Fibroblast of lung (primary cell): ENCODE data around the gene KRT27. TPM values are rescaled to one million over a fixed set of nuclear protein-coding genes. Genes with fewer than 3 reads are reported as not detected.

Source experiments
- DNase-seq, 2 donors: peaks; one replicate each; pipeline versions ENCODE4 v3.0.0 to v3.0.0-alpha.2; 2010; ENCODE audit warnings: low read depth in 2 of 2
- H2AFZ ChIP-seq: 2 replicates; pipeline ENCODE4 v1.5.1; 2012; ENCODE audit warnings: low read length, control low read depth, inconsistent platforms
- H3K27ac ChIP-seq: 2 replicates; pipeline ENCODE4 v1.5.1; 2011; ENCODE audit warnings: low read length, control low read depth; ENCODE audit not compliant: insufficient read depth
- H3K27me3 ChIP-seq: 2 replicates; pipeline ENCODE4 v1.5.1; 2011; ENCODE audit warnings: mild to moderate bottlenecking, low read length; ENCODE audit not compliant: control insufficient read depth, insufficient read depth
- H3K36me3 ChIP-seq: 2 replicates; pipeline ENCODE4 v1.5.1; 2011; ENCODE audit warnings: low read length; ENCODE audit not compliant: control insufficient read depth, insufficient read depth
- H3K4me1 ChIP-seq: 2 replicates; pipeline ENCODE4 v1.5.1; 2011; ENCODE audit warnings: low read length; ENCODE audit not compliant: control insufficient read depth, insufficient read depth; ENCODE audit errors: extremely low read depth
- H3K4me2 ChIP-seq: 2 replicates; pipeline ENCODE4 v1.5.1; 2011; ENCODE audit warnings: low read length, control low read depth; ENCODE audit not compliant: insufficient read depth; ENCODE audit errors: extremely low read depth
- H3K4me3 ChIP-seq, 4 experiments: fragments of 200-600 bp in 1 of 4; sonication (generic) in 1 of 4; replicated peaks in 1 of 4; 2 replicates each; pipeline ENCODE4 v1.5.1; 2011 to 2016; ENCODE audit warnings: low read length in 4 of 4, low read depth in 3 of 4, mild to moderate bottlenecking in 3 of 4, control low read depth in 2 of 4, inconsistent platforms in 1 of 4, mixed read lengths in 1 of 4; ENCODE audit not compliant: insufficient read depth in 1 of 4; ENCODE audit errors: control extremely low read depth in 1 of 4
- H3K79me2 ChIP-seq: 2 replicates; pipeline ENCODE4 v1.5.1; 2012; ENCODE audit warnings: mild to moderate bottlenecking, low read length, inconsistent platforms; ENCODE audit not compliant: control insufficient read depth, insufficient read depth
- H3K9ac ChIP-seq: 2 replicates; pipeline ENCODE4 v1.5.1; 2011; ENCODE audit warnings: mild to moderate bottlenecking, low read length, control low read depth; ENCODE audit not compliant: insufficient read depth
- H3K9me3 ChIP-seq: 2 replicates; pipeline ENCODE4 v1.5.1; 2012; ENCODE audit warnings: low read depth, low read length; ENCODE audit not compliant: control insufficient read depth, insufficient read depth
- H4K20me1 ChIP-seq: 2 replicates; pipeline ENCODE4 v1.5.1; 2011; ENCODE audit warnings: low read length; ENCODE audit not compliant: control insufficient read depth, insufficient read depth; ENCODE audit errors: extremely low read depth
- EZH2 ChIP-seq: IDR thresholded peaks from 2 replicates; pipeline ENCODE4 v1.5.1; 2012; ENCODE audit warnings: low read length, control low read depth, mild to moderate bottlenecking; ENCODE audit errors: missing control alignments
- polyA plus RNA-seq, 2 donors: library from polyadenylated mRNA; depleted of rRNA in 1 of 2; stranded (reverse) in 1 of 2; unstranded in 1 of 2; fragments of >200 nt; gene quantifications; 2 replicates each; pipeline ENCODE4 v1.2.1, GENCODE V29; 2011 to 2012; ENCODE audit warnings: missing spikeins in 1 of 2
- total RNA-seq: library from RNA; depleted of rRNA; stranded (reverse); fragments of >200 nt; gene quantifications from 2 replicates; pipeline ENCODE4 v1.2.1, GENCODE V29; 2014
- TF ChIP-seq, protein P1 (sequence below), 2 donors: IDR thresholded peaks in 1 of 2; conservative IDR thresholded peaks in 1 of 2; 1 replicate in 1 of 2; 2 replicates in 1 of 2; pipeline ENCODE4 v1.5.1; 2011 to 2012; ENCODE audit warnings: low read length in 2 of 2, control low read depth in 1 of 2, inconsistent platforms in 1 of 2, low read depth in 1 of 2, mild to moderate bottlenecking in 1 of 2

The KRT27 gene
- total and polyA plus RNA-seq, 2 donors (not counting 1 experiment from before 2014, with no cell fraction given) = not detected

DNA sequence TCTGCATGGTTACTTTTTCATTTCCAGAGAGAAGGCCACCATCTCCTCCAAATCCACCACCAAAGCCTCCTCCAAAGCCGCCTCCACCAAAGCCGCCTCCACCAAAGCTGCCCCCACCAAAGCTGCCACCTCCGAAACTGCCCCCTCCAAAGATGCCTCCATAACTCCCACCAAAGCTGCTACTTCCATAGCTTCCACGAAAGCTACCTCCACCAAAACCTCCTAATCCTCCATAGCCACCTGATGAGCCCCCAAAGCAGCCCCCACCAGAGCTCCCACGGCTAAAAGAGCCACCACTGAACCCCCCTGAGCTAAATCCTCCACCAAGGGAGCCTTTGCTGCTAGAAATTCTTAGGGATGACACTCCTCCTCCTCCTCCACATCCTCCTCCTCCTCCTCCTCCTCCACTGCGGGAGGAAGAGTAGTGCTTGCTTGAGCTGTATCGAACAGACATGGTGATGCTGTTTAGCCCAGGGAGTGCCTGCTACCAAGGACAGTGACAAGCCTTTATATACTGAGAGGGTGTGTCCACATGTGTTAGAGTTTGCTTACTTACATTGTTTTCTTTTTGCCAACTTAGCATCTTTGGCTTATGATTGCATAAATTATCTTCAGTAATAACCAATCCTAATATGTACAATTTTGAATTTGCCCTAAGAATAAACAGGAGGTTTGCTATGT lies 39.9 kb upstream of the KRT27 start, which contains the start of gene KRT10:
TSS of gene KRT10 (minus strand) at position 483 of the 681 bp plus-strand sequence. CDS start at position 454, 29 bp downstream.
- Histone ChIP-seq H3K4me2 (no peak within 1 kb of the TSS), H3K27ac (no peak within 1 kb of the TSS), H3K79me2 (peaks cover 3% of the 10 kb centered on the region), H4K20me1 (no peaks in the 10 kb centered on the region), H3K9me3 (no peaks in the 10 kb centered on the region), H3K9ac (no peak within 1 kb of the TSS), H3K36me3 (no peaks in the 10 kb centered on the region), H3K4me1 (no peaks in the 10 kb centered on the region), H3K4me3 (no peak within 1 kb of the TSS), H2AFZ (no peak within 1 kb of the TSS), H3K27me3 (no peaks in the 10 kb centered on the region)
- TF ChIP-seq EZH2 = no peak
- TF ChIP-seq, protein P1, sequence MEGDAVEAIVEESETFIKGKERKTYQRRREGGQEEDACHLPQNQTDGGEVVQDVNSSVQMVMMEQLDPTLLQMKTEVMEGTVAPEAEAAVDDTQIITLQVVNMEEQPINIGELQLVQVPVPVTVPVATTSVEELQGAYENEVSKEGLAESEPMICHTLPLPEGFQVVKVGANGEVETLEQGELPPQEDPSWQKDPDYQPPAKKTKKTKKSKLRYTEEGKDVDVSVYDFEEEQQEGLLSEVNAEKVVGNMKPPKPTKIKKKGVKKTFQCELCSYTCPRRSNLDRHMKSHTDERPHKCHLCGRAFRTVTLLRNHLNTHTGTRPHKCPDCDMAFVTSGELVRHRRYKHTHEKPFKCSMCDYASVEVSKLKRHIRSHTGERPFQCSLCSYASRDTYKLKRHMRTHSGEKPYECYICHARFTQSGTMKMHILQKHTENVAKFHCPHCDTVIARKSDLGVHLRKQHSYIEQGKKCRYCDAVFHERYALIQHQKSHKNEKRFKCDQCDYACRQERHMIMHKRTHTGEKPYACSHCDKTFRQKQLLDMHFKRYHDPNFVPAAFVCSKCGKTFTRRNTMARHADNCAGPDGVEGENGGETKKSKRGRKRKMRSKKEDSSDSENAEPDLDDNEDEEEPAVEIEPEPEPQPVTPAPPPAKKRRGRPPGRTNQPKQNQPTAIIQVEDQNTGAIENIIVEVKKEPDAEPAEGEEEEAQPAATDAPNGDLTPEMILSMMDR (conservative IDR thresholded peaks at IDR 0.05 in 1 of 2, IDR thresholded peaks at IDR 0.05 in 1 of 2; ENCODE audit: low read depth in 1 of 2, low read length in 2 of 2) = no peak
- no peak for DNase-seq

DNA sequence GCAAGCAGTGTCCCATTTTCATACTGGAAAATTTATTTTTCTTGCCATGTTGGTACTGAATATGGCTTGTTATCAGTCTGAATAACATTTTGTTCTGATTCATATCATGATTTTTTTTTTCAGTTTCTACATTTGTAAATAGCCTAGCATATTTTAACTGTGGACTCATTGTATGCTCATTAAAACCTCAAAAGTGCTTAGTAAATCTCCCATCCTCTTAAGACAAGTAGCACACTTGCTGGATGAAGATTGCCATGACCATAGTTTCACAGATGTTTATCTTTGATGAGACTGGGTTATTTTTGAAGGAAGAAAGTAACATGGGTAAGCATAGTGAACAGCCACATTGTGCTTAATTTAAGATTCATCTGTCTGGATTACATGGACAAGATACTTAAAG lies 39.2 kb upstream of the KRT27 start:
- Histone ChIP-seq H3K27ac (no peak overlapping the region), H3K9me3 (no peaks in the 10 kb centered on the region), H3K4me1 (no peaks in the 10 kb centered on the region), H2AFZ (no peak overlapping the region), H3K27me3 (no peaks in the 10 kb centered on the region), H3K36me3 (no peaks in the 10 kb centered on the region), H3K4me3 (no peak overlapping the region), H3K4me2 (no peak overlapping the region), H3K79me2 (peaks cover 3% of the 10 kb centered on the region), H3K9ac (no peak overlapping the region), H4K20me1 (no peaks in the 10 kb centered on the region)
- no peak for TF ChIP-seq EZH2
- TF ChIP-seq, protein P1 (conservative IDR thresholded peaks at IDR 0.05 in 1 of 2, IDR thresholded peaks at IDR 0.05 in 1 of 2; ENCODE audit: low read depth in 1 of 2, low read length in 2 of 2) = no peak
- peak in 1 of 2 donors; percentile 22 for DNase-seq

DNA sequence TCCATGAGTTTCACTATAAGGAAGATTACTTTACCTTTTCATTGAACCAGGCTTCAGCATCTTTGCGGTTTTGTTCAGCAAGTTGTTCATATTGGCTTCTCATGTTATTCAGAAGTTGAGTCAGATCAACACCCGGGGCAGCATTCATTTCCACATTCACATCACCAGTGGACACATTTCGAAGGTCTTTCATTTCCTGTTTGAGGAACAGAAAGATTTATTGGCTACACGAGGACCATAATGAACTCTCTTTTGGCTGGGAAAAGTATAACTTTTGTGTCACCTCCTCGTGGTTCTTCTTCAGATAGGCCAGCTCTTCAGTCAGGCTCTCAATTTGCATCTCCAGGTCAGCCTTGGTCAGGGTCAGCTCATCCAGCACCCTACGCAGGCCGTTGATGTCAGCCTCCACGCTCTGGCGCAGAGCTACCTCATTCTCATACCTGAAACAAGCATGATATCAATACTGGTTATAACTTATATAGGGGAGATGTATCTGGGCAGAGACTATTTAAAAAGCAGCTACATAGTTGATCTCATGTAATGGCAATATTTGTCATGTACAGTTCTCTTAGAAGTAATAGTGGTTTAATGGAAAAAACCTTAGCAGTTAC lies 38.0 kb upstream of the KRT27 start:
- Histone ChIP-seq H4K20me1 (no peaks in the 10 kb centered on the region), H3K27ac (no peak overlapping the region), H3K27me3 (no peaks in the 10 kb centered on the region), H3K9ac (no peak overlapping the region), H2AFZ (no peak overlapping the region), H3K4me2 (no peak overlapping the region), H3K9me3 (no peaks in the 10 kb centered on the region), H3K4me1 (no peaks in the 10 kb centered on the region), H3K4me3 (peak overlapping the region in 1 of 4 experiments; percentile 99), H3K36me3 (no peaks in the 10 kb centered on the region), H3K79me2 (peaks cover 3% of the 10 kb centered on the region)
- DNase-seq = no peak
- no peak for TF ChIP-seq EZH2
- TF ChIP-seq, protein P1 (conservative IDR thresholded peaks at IDR 0.05 in 1 of 2, IDR thresholded peaks at IDR 0.05 in 1 of 2; ENCODE audit: low read depth in 1 of 2, low read length in 2 of 2) = no peak
